NCI-H146 treated with DMSO at 0.1 percent for 48 hours (cell line): Measurements from ENCODE around the gene TMEM217.
"Not testable (repeated sequence)": the region's sequence is repeated elsewhere in the genome, so short reads cannot be mapped to it uniquely, and the experiment has no call there.

Experiments used
- DNase-seq: peaks from one replicate; lab custom pipeline; 2025; ENCODE audit not compliant: unreplicated experiment; lab: John Stamatoyannopoulos, UW

TMEM217 gene

GRCh38 chr6:37257634-37258404 is at the start of gene TMEM217, which contains the start of gene TBC1D22B:
TSS of gene TMEM217 (minus strand) at chr6:37258144. CDS start at chr6:37219030, 39,114 bp downstream.
TSS of gene TBC1D22B (plus strand) at chr6:37257772. CDS start at chr6:37257918, 146 bp downstream.
- peak; percentile 98 for DNase-seq

DNA sequence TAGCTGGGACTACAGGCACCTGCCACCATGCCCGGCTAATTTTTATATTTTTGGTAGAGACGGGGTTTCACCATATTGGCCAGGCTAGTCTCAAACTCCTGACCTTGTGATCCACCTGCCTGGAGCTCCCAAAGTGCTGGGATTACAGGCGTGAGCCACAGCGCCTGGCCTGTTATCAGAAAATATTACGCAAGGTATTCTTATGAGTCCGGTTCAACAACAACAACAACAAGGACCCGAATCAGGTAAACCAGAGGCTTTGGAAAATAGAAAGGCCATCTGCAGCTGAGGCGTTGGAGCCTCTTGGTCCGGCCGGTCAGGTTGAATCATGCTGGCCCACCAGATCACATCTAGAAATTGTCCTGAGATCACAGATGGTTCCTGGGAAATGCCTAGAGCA is 49.5 kb upstream of the TMEM217 start:
- not testable (repeated sequence) for DNase-seq

DNA sequence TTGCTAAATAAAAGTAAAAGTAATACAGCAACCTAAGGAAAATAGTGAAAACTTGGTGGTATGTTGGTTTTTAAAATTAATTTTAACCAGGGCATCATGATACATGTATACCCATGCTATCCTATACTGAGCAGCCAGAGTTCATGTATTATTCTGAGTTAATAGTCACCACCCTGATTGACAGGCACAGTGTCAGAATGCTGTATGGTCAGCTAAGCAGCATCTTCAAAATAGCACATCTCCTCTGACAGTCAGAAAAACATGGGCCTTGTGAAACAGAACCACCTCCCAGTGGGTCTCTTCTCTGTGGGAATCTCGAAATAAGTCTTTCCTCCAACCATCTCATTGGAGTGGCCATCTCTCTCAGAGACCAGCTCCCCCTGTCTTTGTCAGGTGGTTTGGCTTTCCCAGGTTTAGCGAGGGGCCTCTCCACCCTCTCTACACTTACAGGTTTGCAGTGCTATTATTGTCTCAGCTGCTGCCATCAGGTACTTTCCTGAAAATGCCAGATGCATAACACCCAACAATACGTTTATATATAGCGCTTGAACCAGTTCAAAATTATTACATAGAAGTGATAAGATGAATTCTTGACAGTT is 48.8 kb upstream of the TMEM217 start:
- no peak for DNase-seq

- DNase-seq: no peak
Measured at GRCh38 chr6:37305841-37306425, 48.0 kb upstream of the TMEM217 start.

GRCh38 chr6:37304766-37305165 is 46.8 kb upstream of the TMEM217 start:
- no peak for DNase-seq

DNA sequence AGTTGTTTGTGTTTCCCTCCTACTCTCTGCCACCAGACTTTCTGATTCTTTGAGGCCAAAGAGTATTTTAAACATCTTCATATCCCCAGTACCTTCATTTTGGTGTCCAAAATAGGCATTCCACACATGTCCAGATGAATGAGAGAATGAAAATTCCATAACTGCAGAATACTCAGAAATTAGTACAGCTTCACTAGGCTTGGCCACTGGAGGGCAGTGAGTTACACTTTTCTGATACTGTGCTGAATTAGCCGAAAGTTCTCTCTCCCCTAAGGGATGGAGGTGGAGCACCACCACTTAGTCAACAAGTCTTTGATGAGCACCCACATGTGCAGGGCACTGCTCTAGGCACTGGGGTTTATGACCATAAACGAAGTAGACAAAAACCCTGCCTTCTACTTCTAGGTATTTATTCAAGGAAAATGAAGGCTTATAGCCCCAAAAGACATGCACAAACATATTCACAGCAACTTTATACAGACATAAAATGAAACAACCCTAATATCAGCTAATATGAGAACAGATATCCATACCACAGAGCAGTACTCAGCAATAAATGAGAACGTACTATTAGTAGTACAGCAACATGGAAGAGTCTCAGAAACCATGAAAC is 46.1 kb upstream of the TMEM217 start:
- DNase-seq: no peak

DNA sequence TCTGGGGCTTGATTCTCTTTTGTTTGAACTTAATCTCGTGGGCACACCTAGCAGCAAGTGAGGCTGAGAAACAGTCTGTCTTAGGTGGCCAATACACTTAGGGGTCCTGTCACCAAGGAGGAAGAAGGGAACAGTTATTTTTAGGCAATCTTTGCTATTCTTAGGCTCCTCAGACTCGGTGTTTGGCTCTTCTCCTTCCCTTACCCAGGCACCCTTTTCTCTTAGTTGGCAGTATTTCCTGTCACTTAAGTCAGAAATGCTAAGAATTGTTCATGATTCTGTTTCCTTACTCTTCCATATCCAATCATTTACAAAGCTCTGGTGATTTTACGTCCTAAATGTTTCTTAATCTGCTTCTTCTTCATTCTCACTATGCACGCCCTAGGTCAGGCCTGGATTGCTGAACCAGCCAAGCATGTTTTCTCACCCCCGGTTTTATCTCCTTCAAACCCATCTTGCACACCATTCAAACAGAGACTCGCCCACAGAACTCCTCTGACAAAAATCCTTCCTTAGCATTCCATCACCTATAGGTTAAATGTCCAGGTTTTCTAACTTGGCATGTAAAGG is 45.2 kb upstream of the TMEM217 start:
- DNase-seq: no peak

GRCh38 chr6:37302086-37302686 is 44.2 kb upstream of the TMEM217 start:
- no peak for DNase-seq

GRCh38 chr6:37299990-37300389 is 42.0 kb upstream of the TMEM217 start:
- no peak for DNase-seq

- DNase-seq: no peak
Measured at GRCh38 chr6:37298958-37299357, 41.0 kb upstream of the TMEM217 start.

DNA sequence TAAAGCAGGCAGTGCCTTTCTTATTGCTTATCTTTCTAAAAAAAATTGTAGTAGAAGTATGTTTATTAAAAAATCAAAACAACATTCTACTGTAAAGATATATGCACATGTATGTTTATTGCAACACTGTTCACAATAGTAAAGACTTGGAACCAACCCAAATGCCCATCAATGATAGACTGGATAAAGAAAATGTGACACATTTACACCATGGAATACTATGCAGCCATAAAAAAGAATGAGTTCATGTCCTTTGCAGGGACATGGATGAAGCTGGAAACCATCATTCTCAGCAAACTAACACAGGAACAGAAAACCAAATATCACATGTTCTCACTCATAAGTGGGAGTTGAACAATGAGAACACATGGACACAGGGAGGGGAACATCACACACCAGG is 39.7 kb upstream of the TMEM217 start:
- not testable (repeated sequence) for DNase-seq

DNA sequence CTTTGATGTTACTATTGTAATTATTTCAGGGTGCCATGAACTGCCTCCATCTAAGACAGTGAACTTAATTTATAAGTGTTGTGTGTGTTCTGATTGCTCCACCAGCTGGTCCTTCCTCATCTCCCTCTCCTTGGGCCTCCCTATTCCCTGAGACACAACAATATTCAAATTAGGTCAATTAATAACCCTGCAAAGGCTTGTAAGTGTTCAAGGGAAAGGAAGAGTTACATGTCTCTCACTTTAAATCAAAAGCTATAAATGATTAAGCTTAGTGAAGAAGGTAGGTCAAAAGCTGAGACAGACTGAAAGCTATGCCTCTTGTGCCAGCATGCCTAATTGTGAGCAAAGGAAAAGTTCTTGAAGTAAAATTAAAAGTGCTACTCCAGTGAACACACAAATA is 35.5 kb upstream of the TMEM217 start:
- no peak for DNase-seq

GRCh38 chr6:37289931-37290330 is 32.0 kb upstream of the TMEM217 start:
- no peak for DNase-seq

- no peak for DNase-seq
Measured at GRCh38 chr6:37288247-37288646, 30.3 kb upstream of the TMEM217 start.

DNA sequence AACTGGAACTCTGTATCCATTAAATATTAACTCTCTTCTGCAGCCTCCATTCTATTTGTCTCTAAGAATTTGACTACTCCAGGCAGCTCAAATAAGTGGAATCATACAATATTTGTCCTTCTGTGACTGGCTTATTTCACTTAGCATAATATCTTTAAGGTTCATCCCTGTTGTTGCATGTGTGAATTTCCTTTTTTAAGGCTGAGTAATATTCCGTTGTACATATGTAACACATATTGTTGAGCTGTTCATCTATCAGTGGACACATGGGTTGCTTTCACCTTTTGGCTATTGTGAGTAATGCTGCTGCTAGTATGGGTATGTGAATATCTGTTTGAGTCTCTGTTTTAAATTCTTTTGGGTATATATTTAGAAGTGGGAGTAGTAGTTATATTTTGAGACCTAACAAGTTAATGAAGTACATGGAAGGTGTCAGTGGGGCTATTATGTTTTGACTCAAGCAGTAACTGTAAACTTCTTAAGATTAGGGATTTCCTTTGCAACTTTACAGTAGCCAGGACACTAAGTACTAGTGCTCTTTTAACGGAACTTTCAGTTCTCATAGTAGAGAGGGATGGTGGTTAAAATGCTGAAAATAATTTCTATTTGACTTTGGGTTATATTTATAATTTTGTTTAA is 29.7 kb upstream of the TMEM217 start:
- DNase-seq: no peak

- no peak for DNase-seq
Measured at GRCh38 chr6:37285861-37286311, 27.9 kb upstream of the TMEM217 start.

DNA sequence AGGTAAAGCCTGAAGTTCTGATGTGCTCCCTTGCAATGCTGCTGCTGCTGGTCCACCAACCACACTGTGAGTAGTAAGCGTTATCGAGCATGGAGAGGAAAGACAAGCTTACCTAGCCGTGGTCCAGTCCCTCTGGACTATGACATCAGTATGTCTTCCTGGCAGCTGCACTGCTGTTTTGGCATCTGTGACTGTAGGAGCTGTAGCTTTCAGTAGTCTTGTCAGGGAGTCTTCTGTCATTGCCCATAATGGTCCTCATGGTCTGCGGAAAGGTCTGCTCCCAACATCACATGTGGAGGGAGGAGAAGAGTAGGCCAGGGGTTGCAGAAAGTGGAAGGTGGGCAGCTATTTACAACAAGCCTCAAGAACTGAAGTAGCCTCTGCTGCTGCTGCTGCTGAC is 26.8 kb upstream of the TMEM217 start:
- DNase-seq: no peak

- no peak for DNase-seq
Measured at GRCh38 chr6:37283671-37284151, 25.8 kb upstream of the TMEM217 start.

GRCh38 chr6:37283268-37283667 is 25.3 kb upstream of the TMEM217 start:
- DNase-seq: no peak

DNA sequence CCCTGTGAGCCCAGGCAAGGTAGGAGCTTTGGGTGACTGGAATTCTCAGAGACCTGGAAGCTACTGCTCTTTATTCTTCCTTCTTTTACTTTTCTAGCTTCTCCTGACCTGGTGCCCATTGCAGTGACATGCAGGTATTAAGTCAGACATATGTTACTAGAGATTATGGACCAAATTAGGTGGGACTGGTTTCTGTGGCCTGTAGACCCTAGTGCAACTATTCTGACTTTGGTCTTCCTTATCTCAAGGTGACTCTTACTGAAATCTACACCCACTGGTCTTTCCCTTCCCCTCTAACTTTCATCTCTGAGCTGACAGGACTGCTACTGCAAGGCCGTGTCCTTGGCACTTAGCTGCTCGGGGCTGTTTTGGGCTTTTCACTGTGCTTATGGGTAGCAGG is 24.4 kb upstream of the TMEM217 start:
- DNase-seq: no peak
